OCI-LY1 (cell line): Measurements from ENCODE around the gene SORCS3.

Source experiments
- H2AFZ ChIP-seq: fragments of 200-600 bp; sonication (generic), shearing (Covaris generic); 2 replicates; pipeline ENCODE4 v1.6.0; 2014; ENCODE audit warnings: antibody characterized with exemption, mild to moderate bottlenecking, low read length
- H3F3A ChIP-seq: fragments of 200-600 bp; sonication (generic), shearing (Covaris generic); 2 replicates; pipeline ENCODE4 v1.6.0; 2014; ENCODE audit warnings: mild to moderate bottlenecking, antibody characterized with exemption, low read length, moderate library complexity; ENCODE audit not compliant: insufficient read depth
- H3K27ac ChIP-seq: fragments of 200-600 bp; sonication (generic); 2 replicates; pipeline ENCODE4 v1.5.1; 2014; ENCODE audit warnings: low read length, mixed run types, mild to moderate bottlenecking, low read depth; ENCODE audit not compliant: poor library complexity, severe bottlenecking
- H3K27me3 ChIP-seq: fragments of 200-600 bp; sonication (generic); 2 replicates; pipeline ENCODE4 v1.6.0; 2014; ENCODE audit warnings: antibody characterized with exemption, mild to moderate bottlenecking, low read length, moderate library complexity; ENCODE audit not compliant: insufficient read depth
- H3K36me3 ChIP-seq: fragments of 200-600 bp; sonication (generic); 2 replicates; pipeline ENCODE4 v1.6.1; 2014; ENCODE audit warnings: mild to moderate bottlenecking, antibody characterized with exemption, low read length, moderate library complexity, mixed read lengths; ENCODE audit not compliant: insufficient read depth
- H3K4me1 ChIP-seq: fragments of 200-600 bp; sonication (generic); 2 replicates; pipeline ENCODE4 v1.5.1; 2014; ENCODE audit warnings: mild to moderate bottlenecking, low read length, moderate library complexity; ENCODE audit not compliant: insufficient read depth, severe bottlenecking
- H3K4me2 ChIP-seq: fragments of 200-600 bp; sonication (generic), shearing (Covaris generic); 2 replicates; pipeline ENCODE4 v1.6.1; 2014; ENCODE audit warnings: low read length
- H3K4me3 ChIP-seq: fragments of 200-600 bp; sonication (generic); 2 replicates; pipeline ENCODE4 v1.5.1; 2014; ENCODE audit warnings: low read length, low read depth, mild to moderate bottlenecking, mixed read lengths; ENCODE audit not compliant: poor library complexity, severe bottlenecking
- H3K79me2 ChIP-seq: fragments of 200-600 bp; shearing (Covaris generic); 2 replicates; pipeline ENCODE4 v1.6.1; 2016; ENCODE audit warnings: mixed run types, low read length, mixed read lengths; ENCODE audit not compliant: insufficient read depth
- H3K9ac ChIP-seq: fragments of 200-600 bp; sonication (generic), shearing (Covaris generic); 2 replicates; pipeline ENCODE4 v1.6.1; 2014; ENCODE audit warnings: mild to moderate bottlenecking, low read length, mixed read lengths
- H3K9me2 ChIP-seq: fragments of 200-600 bp; sonication (generic), shearing (Covaris generic); 2 replicates; pipeline ENCODE4 v1.6.1; 2014; ENCODE audit warnings: low read depth, mild to moderate bottlenecking, low read length, mixed read lengths
- H3K9me3 ChIP-seq: fragments of 200-600 bp; shearing (Covaris generic); 2 replicates; pipeline ENCODE4 v1.6.1; 2014; ENCODE audit warnings: low read length, mixed read lengths
- H4K20me1 ChIP-seq: fragments of 200-600 bp; sonication (generic), shearing (Covaris generic); 2 replicates; pipeline ENCODE4 v1.6.0; 2016; ENCODE audit warnings: mild to moderate bottlenecking, low read length; ENCODE audit not compliant: insufficient read depth
- EZH2 ChIP-seq: fragments of 200-600 bp; sonication (generic), shearing (Covaris generic); IDR thresholded peaks from 2 replicates; pipeline ENCODE4 v1.8.0; 2017; ENCODE audit warnings: borderline replicate concordance, mixed run types, mild to moderate bottlenecking, antibody characterized with exemption, low read length, moderate library complexity, mixed read lengths
- TF ChIP-seq, protein P1 (sequence below): fragments of 200-600 bp; sonication (generic), shearing (Covaris generic); IDR thresholded peaks from 2 replicates; pipeline ENCODE4 v1.5.1; 2017; ENCODE audit warnings: mild to moderate bottlenecking, antibody characterized with exemption, low read length, moderate library complexity, mixed read lengths

The SORCS3 gene

DNA sequence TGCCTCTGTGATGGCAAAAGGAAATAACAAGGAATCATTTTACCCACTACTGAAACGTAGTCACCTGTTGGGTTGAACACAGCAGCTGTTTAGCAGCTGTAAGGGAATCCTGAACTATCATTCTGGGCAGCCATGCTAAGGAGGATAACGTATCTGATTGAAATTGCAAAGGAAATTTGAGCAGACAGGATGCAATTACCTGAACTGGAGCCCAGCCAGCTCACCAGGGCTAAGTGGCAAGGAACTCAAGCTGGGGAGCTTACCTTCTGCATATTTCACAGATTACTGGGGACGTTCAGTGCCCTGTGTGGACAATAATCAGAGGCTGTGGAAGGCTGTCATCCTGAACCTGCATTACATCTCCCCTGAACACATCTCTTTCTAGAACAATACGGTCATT, 650.5 kb downstream of the SORCS3 start:
- Histone ChIP-seq H3K9me3 (no peaks in the 10 kb centered on the region), H3K4me2 (no peak overlapping the region), H3K27ac (no peak overlapping the region), H3K9me2 (no peaks in the 10 kb centered on the region), H3F3A (no peaks in the 10 kb centered on the region), H3K79me2 (no peaks in the 10 kb centered on the region), H3K9ac (no peak overlapping the region), H3K4me1 (no peaks in the 10 kb centered on the region), H4K20me1 (no peaks in the 10 kb centered on the region), H3K4me3 (no peak overlapping the region), H3K36me3 (no peaks in the 10 kb centered on the region), H2AFZ (no peak overlapping the region), H3K27me3 (no peaks in the 10 kb centered on the region)
- TF ChIP-seq, protein P1, sequence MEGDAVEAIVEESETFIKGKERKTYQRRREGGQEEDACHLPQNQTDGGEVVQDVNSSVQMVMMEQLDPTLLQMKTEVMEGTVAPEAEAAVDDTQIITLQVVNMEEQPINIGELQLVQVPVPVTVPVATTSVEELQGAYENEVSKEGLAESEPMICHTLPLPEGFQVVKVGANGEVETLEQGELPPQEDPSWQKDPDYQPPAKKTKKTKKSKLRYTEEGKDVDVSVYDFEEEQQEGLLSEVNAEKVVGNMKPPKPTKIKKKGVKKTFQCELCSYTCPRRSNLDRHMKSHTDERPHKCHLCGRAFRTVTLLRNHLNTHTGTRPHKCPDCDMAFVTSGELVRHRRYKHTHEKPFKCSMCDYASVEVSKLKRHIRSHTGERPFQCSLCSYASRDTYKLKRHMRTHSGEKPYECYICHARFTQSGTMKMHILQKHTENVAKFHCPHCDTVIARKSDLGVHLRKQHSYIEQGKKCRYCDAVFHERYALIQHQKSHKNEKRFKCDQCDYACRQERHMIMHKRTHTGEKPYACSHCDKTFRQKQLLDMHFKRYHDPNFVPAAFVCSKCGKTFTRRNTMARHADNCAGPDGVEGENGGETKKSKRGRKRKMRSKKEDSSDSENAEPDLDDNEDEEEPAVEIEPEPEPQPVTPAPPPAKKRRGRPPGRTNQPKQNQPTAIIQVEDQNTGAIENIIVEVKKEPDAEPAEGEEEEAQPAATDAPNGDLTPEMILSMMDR, result no peak
- TF ChIP-seq EZH2, result no peak

- Histone ChIP-seq H3K4me3 (no peak overlapping the region), H3K9me3 (no peaks in the 10 kb centered on the region), H3K4me2 (no peak overlapping the region), H3K36me3 (no peaks in the 10 kb centered on the region), H3K79me2 (no peaks in the 10 kb centered on the region), H4K20me1 (no peaks in the 10 kb centered on the region), H3K27me3 (no peaks in the 10 kb centered on the region), H3K27ac (no peak overlapping the region), H3K4me1 (no peaks in the 10 kb centered on the region), H2AFZ (no peak overlapping the region), H3K9me2 (no peaks in the 10 kb centered on the region), H3F3A (no peaks in the 10 kb centered on the region), H3K9ac (no peak overlapping the region)
- no peak for TF ChIP-seq EZH2
- TF ChIP-seq, protein P1, result no peak
Observed at GRCh38 chr10:105292236-105292635, 651.1 kb downstream of the SORCS3 start.
